ENCODE data around the gene HOXA5.

Gene HOXA5

GRCh38 chr7:27111042-27111750 is 32.3 kb downstream of the HOXA5 start:
- in situ Hi-C loops (cut with MboI; ENCODE audit: low sequenced_read_pairs) = no loop called here

DNA sequence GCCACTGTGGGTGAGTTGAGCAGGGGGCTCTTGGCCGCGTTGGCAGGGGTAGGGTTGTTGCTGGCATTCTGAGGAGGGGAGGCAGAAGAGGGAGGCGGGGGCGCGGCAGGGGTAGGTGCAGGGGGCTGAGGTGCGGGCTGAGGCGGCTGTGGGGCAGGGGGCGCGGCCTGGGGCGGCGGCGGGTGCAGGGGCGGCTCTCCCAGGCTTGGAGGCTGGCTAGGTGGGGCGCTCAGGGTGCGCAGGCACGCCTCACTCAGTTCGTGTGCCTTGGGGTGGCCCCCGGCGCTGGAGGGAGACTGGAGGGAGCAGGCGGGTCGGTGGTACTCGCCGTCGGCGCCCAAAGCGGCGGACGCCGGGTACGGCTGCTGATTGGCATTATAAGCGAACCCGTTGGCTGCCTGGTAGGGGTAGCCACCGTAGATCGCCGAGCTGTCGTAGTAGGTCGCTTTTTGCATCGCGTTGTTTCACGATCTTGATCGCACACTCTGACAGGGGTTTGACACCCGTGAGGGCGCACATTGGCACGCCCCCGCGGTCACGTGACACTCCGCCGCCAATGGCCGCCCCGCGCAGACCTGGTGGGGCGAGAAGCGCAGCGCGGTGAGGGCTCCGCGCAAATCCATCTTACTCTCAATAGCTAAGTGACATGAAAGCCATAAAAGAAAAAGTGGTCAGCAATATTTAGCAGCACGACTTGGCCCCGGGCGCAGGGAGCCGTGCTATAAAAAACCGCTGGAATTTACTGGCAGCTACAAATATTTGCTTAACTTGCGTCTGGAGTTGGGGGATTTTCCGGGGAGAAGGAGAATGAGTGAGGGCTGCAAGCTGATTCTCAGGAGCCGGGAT is 33.1 kb downstream of the HOXA5 start:
- in situ Hi-C loops (cut with MboI; ENCODE audit: low sequenced_read_pairs) = no loop called here

- in situ Hi-C loops (cut with MboI; ENCODE audit: low sequenced_read_pairs) = no loop called here
Measured at GRCh38 chr7:27109466-27110185, 33.9 kb downstream of the HOXA5 start.

- in situ Hi-C loops (cut with MboI; ENCODE audit: low sequenced_read_pairs) = no loop called here
Measured at GRCh38 chr7:27108390-27109127, 34.9 kb downstream of the HOXA5 start.

DNA sequence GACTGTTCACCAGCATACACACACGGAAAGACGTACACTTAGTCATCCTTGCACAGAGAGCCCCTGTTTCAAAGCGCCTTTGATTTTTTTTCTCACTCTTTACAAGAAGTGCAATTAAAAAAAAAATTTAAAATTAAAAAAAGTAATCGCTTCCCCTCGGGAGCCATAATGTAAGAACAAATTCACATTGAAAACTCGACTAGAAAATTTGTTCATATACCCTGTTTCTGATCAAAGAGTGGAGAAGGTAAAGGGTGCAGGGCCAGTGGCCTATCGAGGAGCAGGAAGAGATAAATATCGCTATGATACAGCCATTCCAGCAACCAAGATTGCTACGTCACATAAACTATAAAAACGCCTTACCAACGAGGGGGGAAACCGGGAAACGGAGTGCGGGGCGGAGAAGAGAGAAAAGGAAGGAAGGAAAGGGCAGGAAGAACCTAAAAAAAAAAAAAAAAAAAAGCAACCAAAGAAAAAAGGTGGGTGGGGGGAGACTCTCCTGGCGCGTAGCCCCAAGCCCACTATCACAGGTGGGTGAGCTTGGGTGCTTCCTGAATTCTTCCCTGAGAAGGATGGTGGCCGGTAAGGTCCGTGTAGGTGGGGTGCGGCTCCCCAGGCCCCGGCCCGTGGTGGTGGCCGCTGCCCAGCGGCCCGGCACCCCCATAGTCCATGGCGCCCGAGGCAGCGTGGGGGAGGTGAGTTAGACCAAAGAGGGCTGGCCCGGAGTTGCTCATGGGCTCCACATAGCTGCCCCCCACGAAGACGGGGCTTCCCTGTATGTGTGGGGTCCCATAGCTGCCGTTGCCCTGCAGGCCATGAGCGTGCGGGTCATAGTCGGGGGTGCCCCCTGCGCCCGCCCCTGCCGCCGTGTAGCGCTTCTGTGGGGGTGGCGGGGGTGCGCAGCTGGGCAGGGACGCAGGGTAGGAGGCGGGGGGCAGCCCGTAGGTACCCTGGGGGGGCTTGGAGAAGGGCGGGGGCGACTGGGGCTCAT is 35.8 kb downstream of the HOXA5 start:
- in situ Hi-C loops (cut with MboI; ENCODE audit: low sequenced_read_pairs) = no loop called here

DNA sequence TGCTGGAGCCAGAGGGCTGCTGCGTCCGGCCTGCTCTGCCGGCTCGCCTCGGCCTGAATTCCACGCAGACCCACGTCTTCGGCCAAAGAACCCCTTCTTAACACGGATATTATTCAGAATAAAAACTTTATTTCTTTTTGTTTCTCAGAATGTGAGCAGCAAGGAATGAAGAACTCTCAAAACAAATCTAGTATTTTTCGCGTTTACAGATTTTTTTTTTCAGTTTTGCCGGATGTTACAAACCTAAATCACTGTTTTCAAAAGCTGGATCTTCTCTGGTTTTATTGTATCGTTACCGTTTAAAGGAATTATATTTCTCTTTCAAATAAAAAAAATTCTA is 36.6 kb downstream of the HOXA5 start:
- in situ Hi-C loops (cut with MboI; ENCODE audit: low sequenced_read_pairs) = no loop called here

DNA sequence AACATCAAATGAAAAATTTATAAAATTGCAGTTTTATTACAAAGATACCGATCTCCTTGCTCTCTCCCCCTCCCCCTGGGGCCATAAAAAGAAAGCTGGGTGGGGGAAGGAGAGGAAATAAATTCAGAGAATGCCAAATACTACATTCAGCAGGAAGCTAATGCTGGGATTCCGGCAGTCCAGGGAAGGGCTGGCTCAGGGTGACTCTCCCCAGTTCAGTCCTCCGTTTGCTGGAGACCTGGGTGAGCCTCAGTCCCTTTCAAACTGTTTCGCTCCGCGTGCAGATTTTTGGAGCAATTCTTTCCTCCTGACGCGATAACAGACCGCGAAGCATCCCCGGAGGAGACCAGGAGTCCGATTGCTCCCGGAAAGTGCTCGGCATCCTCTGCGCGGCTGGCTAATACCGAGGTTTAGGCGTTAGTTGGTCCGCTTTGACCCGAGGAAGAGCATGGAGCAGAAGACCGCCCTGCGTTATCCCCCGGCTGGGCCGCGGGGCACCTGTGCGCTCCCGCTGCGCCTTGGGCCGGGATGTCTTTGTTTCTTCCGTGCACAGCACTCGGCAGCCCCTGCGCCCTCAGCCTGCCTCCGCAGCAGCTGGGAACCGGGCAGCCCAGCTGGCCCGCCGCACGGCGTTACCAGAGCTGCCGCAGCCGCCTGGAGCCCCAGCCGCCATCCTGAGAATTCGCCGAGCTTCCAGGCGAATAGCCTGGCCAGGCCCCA is 37.1 kb downstream of the HOXA5 start:
- in situ Hi-C loops (cut with MboI; ENCODE audit: low sequenced_read_pairs) = no loop called here

DNA sequence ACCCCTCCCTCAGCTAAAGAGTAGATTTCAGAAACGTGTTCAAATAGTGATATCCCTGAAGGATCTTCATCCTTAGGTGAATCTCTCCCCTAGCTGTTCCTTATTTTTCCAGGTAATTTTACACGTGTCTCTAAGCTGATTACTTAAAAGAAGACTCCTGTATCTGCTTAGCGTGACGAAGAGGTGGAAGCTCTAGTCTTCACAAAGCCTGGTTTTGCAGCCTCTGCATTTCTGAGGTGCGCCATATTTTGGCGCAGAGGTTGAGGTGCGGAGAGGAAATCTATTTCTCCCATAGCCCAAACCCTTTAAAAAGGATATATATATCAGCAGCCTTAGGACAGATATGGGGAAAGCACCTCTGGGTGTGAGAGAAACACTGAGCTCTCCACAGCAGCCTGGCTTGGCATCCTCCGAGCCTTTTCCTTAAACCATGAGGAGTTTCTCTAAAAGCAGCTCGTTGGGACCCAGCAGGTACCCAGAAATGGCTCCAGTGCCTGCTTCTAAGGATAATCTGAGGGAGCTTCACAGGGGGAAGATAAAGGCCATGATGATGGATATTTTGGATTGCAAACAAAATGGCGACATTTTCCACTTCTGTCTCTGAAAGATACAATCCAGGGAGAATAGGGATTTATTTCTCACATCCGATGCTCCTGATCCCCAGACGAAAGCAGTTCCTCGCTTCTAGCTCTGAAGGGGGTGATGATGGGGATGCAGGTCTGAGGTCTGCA is 38.0 kb downstream of the HOXA5 start:
- in situ Hi-C loops (cut with MboI; ENCODE audit: low sequenced_read_pairs) = no loop called here

GRCh38 chr7:27104341-27105058 is 39.0 kb downstream of the HOXA5 start:
- in situ Hi-C loops (cut with MboI; ENCODE audit: low sequenced_read_pairs) = no loop called here

DNA sequence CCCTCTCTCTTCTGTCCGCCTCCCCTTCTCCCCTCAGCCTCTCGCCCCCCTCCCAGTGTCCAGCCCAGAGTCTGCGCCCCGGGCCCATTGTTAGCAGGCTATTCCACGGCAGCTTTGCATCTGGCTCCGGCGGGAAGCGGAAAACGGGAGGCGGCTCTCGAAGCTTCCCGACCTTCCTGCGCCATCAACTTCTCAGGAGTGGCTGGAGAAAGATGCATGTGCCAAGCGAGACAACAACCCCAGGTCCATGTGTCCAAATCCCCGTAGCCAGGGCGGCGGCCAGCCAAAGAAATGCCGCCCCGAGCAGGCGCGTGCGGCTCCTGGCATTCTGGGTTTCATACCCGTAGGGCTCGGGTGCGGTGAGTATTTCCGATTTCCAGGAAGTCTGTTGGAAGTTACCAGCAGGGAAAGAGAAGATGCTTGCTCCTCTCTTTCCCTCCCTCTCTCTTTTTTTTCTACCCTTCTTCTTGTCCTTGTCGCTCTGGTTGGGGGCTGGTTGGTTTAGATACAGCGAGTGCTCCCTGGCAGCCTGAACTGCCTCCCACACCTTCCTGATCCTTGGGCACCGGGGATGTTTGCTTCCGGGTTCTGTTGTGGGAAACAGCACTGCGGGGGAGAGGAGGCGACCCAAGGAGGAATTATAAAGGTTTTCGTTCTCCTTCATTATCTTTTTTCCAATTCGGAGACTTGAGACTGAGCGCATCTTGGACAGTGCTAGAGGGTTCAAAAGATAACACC is 39.8 kb downstream of the HOXA5 start:
- in situ Hi-C loops (cut with MboI; ENCODE audit: low sequenced_read_pairs) = no loop called here

DNA sequence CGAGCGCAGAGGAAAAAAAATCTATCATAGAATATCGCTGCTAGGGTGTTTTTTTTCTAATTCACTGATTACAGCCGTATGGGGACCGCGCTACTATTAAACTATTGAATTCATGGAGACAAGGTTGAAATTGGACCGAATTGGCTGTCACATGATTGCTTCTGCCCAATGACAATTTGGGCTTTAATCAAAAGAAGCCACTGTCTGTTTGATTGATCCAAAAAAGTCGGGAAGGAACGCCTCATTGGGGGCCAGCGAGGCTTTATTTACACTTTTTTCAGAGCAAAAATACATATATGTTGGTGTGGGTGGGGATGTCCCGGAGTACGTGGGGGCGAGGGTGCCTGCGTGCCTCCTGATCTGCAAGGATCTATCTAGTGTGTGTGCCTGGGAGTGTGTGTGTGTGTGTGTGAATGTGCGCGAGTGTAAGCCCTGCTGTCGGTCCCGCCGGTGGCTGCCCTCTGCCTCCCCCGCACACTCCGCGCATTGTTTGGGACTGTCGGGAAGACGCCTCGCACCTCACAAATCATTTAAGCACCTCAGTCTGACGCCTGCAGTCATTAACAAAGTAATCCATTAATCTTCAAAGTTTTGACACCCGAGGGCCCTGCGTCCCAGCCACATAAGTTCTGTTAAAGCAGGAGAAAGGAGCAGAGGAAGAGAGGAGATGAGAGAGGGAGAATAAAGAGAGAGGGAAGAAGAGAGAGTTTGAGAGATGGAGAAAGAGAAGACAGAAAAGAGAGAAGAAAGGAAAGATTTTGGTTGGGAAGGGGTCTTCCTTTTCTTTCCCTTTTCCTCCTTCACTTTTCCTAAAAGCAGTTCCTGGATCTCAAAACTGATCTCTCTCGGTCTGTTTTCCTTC is 40.7 kb downstream of the HOXA5 start, which contains the start of gene HOXA2:
TSS of gene HOXA2 (minus strand) at position 103 of the 862 bp plus-strand sequence. CDS start 183 bp downstream, outside the sequence.
- in situ Hi-C loops (cut with MboI; ENCODE audit: low sequenced_read_pairs) = no loop called here

DNA sequence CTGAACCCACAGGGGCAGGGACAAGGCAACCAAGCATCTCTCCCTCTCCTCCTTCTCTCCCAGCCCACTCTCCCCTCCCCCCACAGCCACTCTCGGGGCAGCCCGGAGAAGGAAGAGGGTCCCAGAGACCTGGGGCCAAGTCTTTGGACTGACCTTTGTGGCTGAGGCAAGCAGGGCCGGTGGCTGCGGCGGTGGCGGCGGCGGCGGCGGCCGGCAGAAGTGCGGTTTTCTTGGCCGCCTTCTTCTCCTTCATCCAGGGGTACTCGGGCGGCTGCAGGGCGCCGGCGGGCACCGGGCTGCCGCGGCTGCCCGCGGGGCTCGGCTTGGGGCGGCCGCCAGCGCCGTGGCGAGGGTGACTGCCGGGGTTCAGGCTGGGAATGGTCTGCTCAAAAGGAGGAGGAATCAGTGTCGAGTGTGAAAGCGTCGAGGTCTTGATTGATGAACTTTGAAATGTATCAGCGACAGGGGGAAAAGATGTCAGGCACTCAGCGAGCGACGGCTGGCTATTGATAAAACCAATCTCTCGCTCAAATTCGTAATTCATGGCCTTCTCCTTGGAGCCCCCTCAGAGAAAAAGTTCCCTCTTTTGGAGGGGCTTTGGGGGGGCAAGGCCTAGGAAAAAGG is 41.4 kb downstream of the HOXA5 start:
- in situ Hi-C loops (cut with MboI; ENCODE audit: low sequenced_read_pairs) = no loop called here

- in situ Hi-C loops (cut with MboI; ENCODE audit: low sequenced_read_pairs) = no loop called here
Measured at GRCh38 chr7:27101171-27101956, 42.1 kb downstream of the HOXA5 start.

- in situ Hi-C loops (cut with MboI; ENCODE audit: low sequenced_read_pairs) = no loop called here
Measured at GRCh38 chr7:27100694-27101170, 42.7 kb downstream of the HOXA5 start.

All from HL-60/S4 treated with retinoic acid at 250 ng/mL for 4 days and 3 days (cell line).